ENCODE results near the gene BCR.

DNA sequence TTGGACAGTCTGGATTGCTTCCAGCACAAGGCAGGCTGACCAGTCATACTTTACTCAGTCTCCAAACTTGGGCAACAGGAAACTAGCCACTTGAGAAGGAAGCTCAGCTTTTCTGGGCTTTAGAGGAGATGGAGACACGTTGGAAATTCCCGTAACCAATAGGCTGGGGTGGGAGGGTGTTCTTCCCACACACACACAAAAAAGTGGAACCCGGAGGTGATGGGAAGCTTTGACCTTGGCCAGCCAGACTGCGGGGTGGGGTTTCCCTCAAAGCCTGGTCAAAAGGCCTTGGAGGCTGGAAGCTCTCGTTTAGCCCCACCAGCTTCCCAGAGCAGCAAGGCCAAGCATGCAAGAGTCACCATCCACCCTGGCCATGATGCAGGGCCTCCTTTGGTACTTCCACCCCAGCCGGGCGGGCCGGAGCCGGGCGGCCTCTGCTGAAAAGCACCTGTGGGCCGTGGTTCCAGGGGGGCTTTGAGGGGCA is 126.2 kb downstream of the BCR start:
- TF ChIP-seq POLR2A (IDR thresholded peaks at IDR 0.05; ENCODE audit: low read depth, low read length) (no peak), POLR2AphosphoS5 (IDR thresholded peaks at IDR 0.05; ENCODE audit: low read depth, low read length) (no peak)

Data from GM12892 (cell line).